CD4-positive, alpha-beta memory T cell (primary cell): Measurements from ENCODE around the gene PTPRU. TPM values are rescaled to one million over a fixed set of nuclear protein-coding genes. Genes with fewer than 3 reads are reported as not detected.

Experiments used
- CTCF ChIA-PET: fragments of 350-600 bp; sonication (Branson Sonifier 250); formaldehyde crosslinking; loops from one replicate; lab custom pipeline; 2021; ENCODE audit warnings: inconsistent platforms; ENCODE audit not compliant: partially characterized antibody; lab: Charles Lee
- POLR2A ChIA-PET: fragments of 350-600 bp; sonication (Branson Sonifier 250); formaldehyde crosslinking; loops from one replicate; lab custom pipeline; 2021; ENCODE audit not compliant: partially characterized antibody; lab: Charles Lee
- DNase-seq, 5 donors: peaks; one replicate each; pipeline versions ENCODE4 v3.0.0 to v3.0.0-alpha.2; 2020 to 2022; ENCODE audit warnings: mixed read lengths in 1 of 5
- H3K27ac ChIP-seq: one replicate; pipeline ENCODE4 v1.7.0; 2013; ENCODE audit warnings: low read depth, low read length
- H3K27me3 ChIP-seq: 2 replicates; pipeline ENCODE4 v1.7.0; 2013; ENCODE audit warnings: mild to moderate bottlenecking, low read length, moderate library complexity; ENCODE audit not compliant: insufficient read depth
- H3K36me3 ChIP-seq: 2 replicates; pipeline ENCODE4 v1.7.0; 2013; ENCODE audit warnings: mild to moderate bottlenecking, low read length, moderate library complexity; ENCODE audit not compliant: insufficient read depth
- H3K4me1 ChIP-seq: 2 replicates; pipeline ENCODE4 v1.7.0; 2013; ENCODE audit warnings: mild to moderate bottlenecking, low read length, moderate library complexity; ENCODE audit not compliant: insufficient read depth
- H3K4me3 ChIP-seq, 2 donors: one replicate each; pipeline ENCODE4 v1.7.0; 2013; ENCODE audit warnings: low read length in 2 of 2, mild to moderate bottlenecking in 1 of 2
- H3K9me3 ChIP-seq, 2 donors: one replicate each; pipeline ENCODE4 v1.7.0; 2013; ENCODE audit warnings: low read length in 2 of 2, control low read depth in 1 of 2; ENCODE audit not compliant: control insufficient read depth in 1 of 2
- H3K27ac Mint-ChIP-seq, 7 donors: one replicate each; pipeline ENCODE4 v1.8.0; 2020 to 2021; ENCODE audit warnings: mixed read lengths in 7 of 7, mild to moderate bottlenecking in 6 of 7, inconsistent platforms in 3 of 7, moderate library complexity in 3 of 7
- H3K27me3 Mint-ChIP-seq, 2 donors: one replicate each; pipeline ENCODE4 v1.8.0; 2020 to 2021; ENCODE audit warnings: mixed read lengths in 2 of 2
- H3K36me3 Mint-ChIP-seq, 2 donors: one replicate each; pipeline ENCODE4 v1.8.0; 2020 to 2021; ENCODE audit warnings: mixed read lengths in 2 of 2, inconsistent platforms in 1 of 2, mild to moderate bottlenecking in 1 of 2
- H3K4me1 Mint-ChIP-seq, 4 donors: one replicate each; pipeline ENCODE4 v1.8.0; 2020 to 2021; ENCODE audit warnings: mixed read lengths in 4 of 4, mild to moderate bottlenecking in 1 of 4
- H3K4me3 Mint-ChIP-seq, 8 donors: one replicate each; pipeline ENCODE4 v1.8.0; 2020 to 2021; ENCODE audit warnings: mixed read lengths in 8 of 8, mild to moderate bottlenecking in 7 of 8, moderate library complexity in 6 of 8, inconsistent platforms in 3 of 8
- H3K9me3 Mint-ChIP-seq, 8 donors: one replicate each; pipeline ENCODE4 v1.8.0; 2020 to 2021; ENCODE audit warnings: mixed read lengths in 8 of 8, mild to moderate bottlenecking in 5 of 8, inconsistent platforms in 3 of 8, moderate library complexity in 1 of 8
- intact Hi-C: fragments of 100-400 bp; cut with micrococcal nuclease; formaldehyde crosslinking; loops from one replicate; pipeline ENCODE4 v1.15.1; 2023
- polyA plus RNA-seq, 2 donors: library from polyadenylated mRNA; unstranded; fragments of 300-500 nt; fragmentation: Illumina TruSeq; gene quantifications; one replicate each; pipeline ENCODE4 v1.2.3, GENCODE V29; 2021
- total RNA-seq, 2 experiments: library from RNA; stranded (reverse); gene quantifications; one replicate each; pipeline ENCODE4 v1.2.3, GENCODE V29; 2021

Gene PTPRU
- total and polyA plus RNA-seq, 4 experiments from 2014 or later = 0.38 TPM; not detected in 3

- POLR2A ChIA-PET = no interaction called here
- Histone ChIP-seq H3K36me3 (no peaks in the 10 kb centered on the region), H3K4me3 (no peak overlapping the region), H3K27me3 (peaks cover 10% of the 10 kb centered on the region), H3K27ac (no peak overlapping the region), H3K4me1 (peaks cover 15% of the 10 kb centered on the region), H3K9me3 (no peaks in the 10 kb centered on the region)
- intact Hi-C loops = no loop called here
- CTCF ChIA-PET = no interaction called here
- H3K4me1 Mint-ChIP-seq = peaks cover 3 to 10% (median 5%) of the 10 kb centered on the region in 4 donors
- DNase-seq = no peak
- H3K27me3 Mint-ChIP-seq = peaks cover 16 to 18% of the 10 kb centered on the region in 2 donors
- no peak overlapping the region for H3K4me3 Mint-ChIP-seq
- no peak overlapping the region for H3K27ac Mint-ChIP-seq
- H3K36me3 Mint-ChIP-seq = no peaks in the 10 kb centered on the region
- peaks cover 0 to 1% (median 0%) of the 10 kb centered on the region in 8 donors for H3K9me3 Mint-ChIP-seq
Observed at GRCh38 chr1:29256394-29256793, 20.1 kb downstream of the PTPRU start.

- Mint-ChIP-seq H3K36me3 (no peaks in the 10 kb centered on the region), H3K4me3 (peak overlapping the region in 1 of 8 donors; percentile 63), H3K9me3 (peaks cover 0 to 1% (median 0%) of the 10 kb centered on the region in 8 donors), H3K4me1 (peaks cover 3 to 10% (median 5%) of the 10 kb centered on the region in 4 donors), H3K27ac (no peak overlapping the region), H3K27me3 (peaks cover 21 to 24% of the 10 kb centered on the region in 2 donors)
- no peak for DNase-seq
- H3K27me3 ChIP-seq = peaks cover 10% of the 10 kb centered on the region
- ChIA-PET CTCF (no interaction called here), POLR2A (interaction anchor here (1.0 kb wide), 1 partner anchor 26 kb away, joined by 3 read pairs; the partner anchor contains the start of gene MECR)
- no peaks in the 10 kb centered on the region for H3K36me3 ChIP-seq
- intact Hi-C loops = no loop called here
- no peaks in the 10 kb centered on the region for H3K9me3 ChIP-seq
- no peak overlapping the region for H3K27ac ChIP-seq
- H3K4me3 ChIP-seq = no peak overlapping the region
- H3K4me1 ChIP-seq = peaks cover 15% of the 10 kb centered on the region
Observed at GRCh38 chr1:29256979-29257804, 20.9 kb downstream of the PTPRU start.

- peaks cover 15% of the 10 kb centered on the region for H3K4me1 ChIP-seq
- ChIA-PET CTCF (no interaction called here), POLR2A (interaction anchor here (1.0 kb wide), 1 partner anchor 27 kb away, joined by 3 read pairs; the partner anchor contains the start of gene MECR)
- intact Hi-C loops = no loop called here
- no peak overlapping the region for H3K4me3 ChIP-seq
- H3K9me3 ChIP-seq = no peaks in the 10 kb centered on the region
- H3K36me3 ChIP-seq = no peaks in the 10 kb centered on the region
- no peak overlapping the region for H3K27ac ChIP-seq
- Mint-ChIP-seq H3K4me1 (peaks cover 3 to 10% (median 5%) of the 10 kb centered on the region in 4 donors), H3K9me3 (peaks cover 0 to 1% (median 0%) of the 10 kb centered on the region in 8 donors), H3K4me3 (peak overlapping the region in 5 of 8 donors; percentile 29 to 55 (median 43)), H3K27me3 (peaks cover 24 to 28% of the 10 kb centered on the region in 2 donors), H3K36me3 (no peaks in the 10 kb centered on the region), H3K27ac (no peak overlapping the region)
- peaks cover 10% of the 10 kb centered on the region for H3K27me3 ChIP-seq
- no peak for DNase-seq
Observed at GRCh38 chr1:29258189-29258975, 22.1 kb downstream of the PTPRU start.

- Mint-ChIP-seq H3K36me3 (no peaks in the 10 kb centered on the region), H3K27ac (no peak overlapping the region), H3K27me3 (peaks cover 26 to 32% of the 10 kb centered on the region in 2 donors), H3K4me1 (peaks cover 3 to 10% (median 5%) of the 10 kb centered on the region in 4 donors), H3K4me3 (peak overlapping the region in 6 of 8 donors; percentile 13 to 67 (median 44)), H3K9me3 (peaks cover 0 to 2% (median 0%) of the 10 kb centered on the region in 8 donors)
- peak in 1 of 5 donors; percentile 6 for DNase-seq
- Histone ChIP-seq H3K4me3 (peak overlapping the region in 1 of 2 donors; percentile 32), H3K4me1 (peaks cover 15% of the 10 kb centered on the region), H3K27ac (no peak overlapping the region), H3K36me3 (no peaks in the 10 kb centered on the region), H3K27me3 (peaks cover 10% of the 10 kb centered on the region), H3K9me3 (no peaks in the 10 kb centered on the region)
- intact Hi-C loops = no loop called here
- ChIA-PET POLR2A (no interaction called here), CTCF (interaction anchor here (1.2 kb wide), 1 partner anchor 9 kb away, joined by 3 read pairs; no protein-coding TSS in a partner anchor)
Observed at GRCh38 chr1:29258976-29259801, 22.9 kb downstream of the PTPRU start.

GRCh38 chr1:29259802-29260441 is 23.6 kb downstream of the PTPRU start:
- Histone ChIP-seq H3K27ac (no peak overlapping the region), H3K36me3 (no peaks in the 10 kb centered on the region), H3K27me3 (peaks cover 10% of the 10 kb centered on the region), H3K4me1 (peaks cover 15% of the 10 kb centered on the region), H3K9me3 (no peaks in the 10 kb centered on the region), H3K4me3 (peak overlapping the region in 1 of 2 donors; percentile 32)
- intact Hi-C loops = no loop called here
- Mint-ChIP-seq H3K36me3 (no peaks in the 10 kb centered on the region), H3K27me3 (peaks cover 27 to 32% of the 10 kb centered on the region in 2 donors), H3K4me3 (peak overlapping the region; percentile 71 to 85 (median 82)), H3K9me3 (peaks cover 0 to 2% (median 0%) of the 10 kb centered on the region in 8 donors), H3K4me1 (peaks cover 3 to 10% (median 5%) of the 10 kb centered on the region in 4 donors), H3K27ac (peak overlapping the region in 3 of 7 donors; percentile 35 to 73 (median 47))
- ChIA-PET POLR2A (no interaction called here), CTCF (interaction anchor here (0.8 to 1.2 kb wide), 2 partner anchors 10 to 16 kb away, joined by 3 read pairs; no protein-coding TSS in a partner anchor)
- DNase-seq = peak in 4 of 5 donors; percentile 15 to 27 (median 21)

- H3K9me3 Mint-ChIP-seq = peaks cover 0 to 2% (median 0%) of the 10 kb centered on the region in 8 donors
- POLR2A ChIA-PET = no interaction called here
- intact Hi-C loops = no loop called here
Observed at GRCh38 chr1:29260531-29260930, 24.2 kb downstream of the PTPRU start.

More at GRCh38 chr1:29260531-29260930, 24.2 kb downstream of the PTPRU start:
- Mint-ChIP-seq H3K27ac (no peak overlapping the region), H3K36me3 (no peaks in the 10 kb centered on the region), H3K4me1 (peaks cover 3 to 10% (median 5%) of the 10 kb centered on the region in 4 donors), H3K4me3 (peak overlapping the region in 6 of 8 donors; percentile 70 to 85 (median 78)), H3K27me3 (peaks cover 30 to 32% of the 10 kb centered on the region in 2 donors)
- Histone ChIP-seq H3K4me1 (peaks cover 15% of the 10 kb centered on the region), H3K36me3 (no peaks in the 10 kb centered on the region), H3K27me3 (peaks cover 10% of the 10 kb centered on the region), H3K27ac (no peak overlapping the region), H3K9me3 (no peaks in the 10 kb centered on the region), H3K4me3 (no peak overlapping the region)
- no peak for DNase-seq
- CTCF ChIA-PET = interaction anchor here (0.8 to 1.2 kb wide), 2 partner anchors 11 to 16 kb away, joined by 3 read pairs; no protein-coding TSS in a partner anchor
